Smooth muscle cell (in vitro differentiated cells): ENCODE results near the gene TWF2. TPM values are rescaled to one million over a fixed set of nuclear protein-coding genes. Genes with fewer than 3 reads are reported as not detected.

ENCODE experiments used
- DNase-seq: peaks from one replicate; lab custom pipeline; 2025; ENCODE audit not compliant: unreplicated experiment; lab: John Stamatoyannopoulos, UW
- H2AFZ ChIP-seq: fragments of 200-600 bp; sonication (generic); 2 replicates; pipeline ENCODE4 v1.6.0; 2016; ENCODE audit warnings: antibody characterized with exemption, low read depth, mild to moderate bottlenecking
- H3F3A ChIP-seq: fragments of 200-600 bp; sonication (generic); 2 replicates; pipeline ENCODE4 v1.6.0; 2017; ENCODE audit warnings: antibody characterized with exemption, low read depth
- H3K27ac ChIP-seq: fragments of 200-600 bp; sonication (generic); 2 replicates; pipeline ENCODE4 v1.5.1; 2016; ENCODE audit warnings: low read depth, mild to moderate bottlenecking
- H3K27me3 ChIP-seq: fragments of 200-600 bp; sonication (generic); 2 replicates; pipeline ENCODE4 v1.6.1; 2016; ENCODE audit warnings: low read depth, mild to moderate bottlenecking
- H3K36me3 ChIP-seq: fragments of 200-600 bp; sonication (generic); 2 replicates; pipeline ENCODE4 v1.5.1; 2016; ENCODE audit warnings: low read depth
- H3K4me1 ChIP-seq: fragments of 200-600 bp; sonication (generic); 2 replicates; pipeline ENCODE4 v1.5.1; 2016; ENCODE audit warnings: low read depth
- H3K4me2 ChIP-seq: fragments of 200-600 bp; sonication (generic); 2 replicates; pipeline ENCODE4 v1.6.0; 2016; ENCODE audit warnings: mild to moderate bottlenecking
- H3K4me3 ChIP-seq: fragments of 200-600 bp; sonication (generic); 2 replicates; pipeline ENCODE4 v1.5.1; 2016; ENCODE audit warnings: mild to moderate bottlenecking
- H3K79me2 ChIP-seq: fragments of 200-600 bp; sonication (generic); 2 replicates; pipeline ENCODE4 v1.6.0; 2016; ENCODE audit warnings: low read depth, mild to moderate bottlenecking
- H3K9ac ChIP-seq: fragments of 200-600 bp; sonication (generic); 2 replicates; pipeline ENCODE4 v1.6.0; 2016; ENCODE audit warnings: low read depth
- H3K9me3 ChIP-seq: fragments of 200-600 bp; sonication (generic); replicated peaks from 2 replicates; pipeline ENCODE4 v1.5.1; 2016; ENCODE audit warnings: low read depth
- H4K20me1 ChIP-seq: fragments of 200-600 bp; sonication (generic); 2 replicates; pipeline ENCODE4 v1.6.0; 2016; ENCODE audit warnings: low read depth
- WGBS: methylation state at CpG from one replicate; pipeline ENCODE4 v1.1.7; 2016; ENCODE audit warnings: low lambda C conversion rate; 5-methylcytosine and 5-hydroxymethylcytosine counted together
- polyA plus RNA-seq: library from polyadenylated mRNA; unstranded; fragments of >200 nt; fragmentation: Nextera tagmentation; extraction: Ambion mirVana; gene quantifications from 2 replicates; pipeline ENCODE4 v1.2.1, GENCODE V29; 2016
- total RNA-seq: library from RNA; depleted of rRNA; stranded (reverse); fragments of >200 nt; gene quantifications from 2 replicates; pipeline ENCODE4 v1.2.3, GENCODE V29; 2014
- TF ChIP-seq, protein P1 (sequence below): fragments of 200-600 bp; sonication (generic); IDR thresholded peaks from 2 replicates; pipeline ENCODE4 v1.5.1; 2017; ENCODE audit warnings: borderline replicate concordance, mild to moderate bottlenecking, antibody characterized with exemption; ENCODE audit not compliant: insufficient read depth, poor library complexity, severe bottlenecking

TWF2 gene
- total and polyA plus RNA-seq, 2 experiments from 2014 or later: 80.9 to 96.8 TPM

GRCh38 chr3:52231502-52232278 is 7.3 kb downstream of the TWF2 start:
- Histone ChIP-seq H2AFZ (no peak overlapping the region), H3F3A (no peaks in the 10 kb centered on the region), H3K27ac (no peak overlapping the region), H3K4me1 (no peaks in the 10 kb centered on the region), H3K79me2 (peaks cover 32% of the 10 kb centered on the region), H4K20me1 (peaks cover 62% of the 10 kb centered on the region), H3K4me3 (no peak overlapping the region), H3K27me3 (no peaks in the 10 kb centered on the region), H3K9ac (no peak overlapping the region), H3K36me3 (no peaks in the 10 kb centered on the region), H3K9me3 (no peaks in the 10 kb centered on the region), H3K4me2 (no peak overlapping the region)
- peak; percentile 16 for DNase-seq
- TF ChIP-seq, protein P1, sequence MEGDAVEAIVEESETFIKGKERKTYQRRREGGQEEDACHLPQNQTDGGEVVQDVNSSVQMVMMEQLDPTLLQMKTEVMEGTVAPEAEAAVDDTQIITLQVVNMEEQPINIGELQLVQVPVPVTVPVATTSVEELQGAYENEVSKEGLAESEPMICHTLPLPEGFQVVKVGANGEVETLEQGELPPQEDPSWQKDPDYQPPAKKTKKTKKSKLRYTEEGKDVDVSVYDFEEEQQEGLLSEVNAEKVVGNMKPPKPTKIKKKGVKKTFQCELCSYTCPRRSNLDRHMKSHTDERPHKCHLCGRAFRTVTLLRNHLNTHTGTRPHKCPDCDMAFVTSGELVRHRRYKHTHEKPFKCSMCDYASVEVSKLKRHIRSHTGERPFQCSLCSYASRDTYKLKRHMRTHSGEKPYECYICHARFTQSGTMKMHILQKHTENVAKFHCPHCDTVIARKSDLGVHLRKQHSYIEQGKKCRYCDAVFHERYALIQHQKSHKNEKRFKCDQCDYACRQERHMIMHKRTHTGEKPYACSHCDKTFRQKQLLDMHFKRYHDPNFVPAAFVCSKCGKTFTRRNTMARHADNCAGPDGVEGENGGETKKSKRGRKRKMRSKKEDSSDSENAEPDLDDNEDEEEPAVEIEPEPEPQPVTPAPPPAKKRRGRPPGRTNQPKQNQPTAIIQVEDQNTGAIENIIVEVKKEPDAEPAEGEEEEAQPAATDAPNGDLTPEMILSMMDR: peak; percentile 82
- 86% methylated on average over 34 of the region's 34 CpGs for WGBS

GRCh38 chr3:52230889-52231499 is 8.0 kb downstream of the TWF2 start:
- H4K20me1 ChIP-seq: peaks cover 56% of the 10 kb centered on the region

DNA sequence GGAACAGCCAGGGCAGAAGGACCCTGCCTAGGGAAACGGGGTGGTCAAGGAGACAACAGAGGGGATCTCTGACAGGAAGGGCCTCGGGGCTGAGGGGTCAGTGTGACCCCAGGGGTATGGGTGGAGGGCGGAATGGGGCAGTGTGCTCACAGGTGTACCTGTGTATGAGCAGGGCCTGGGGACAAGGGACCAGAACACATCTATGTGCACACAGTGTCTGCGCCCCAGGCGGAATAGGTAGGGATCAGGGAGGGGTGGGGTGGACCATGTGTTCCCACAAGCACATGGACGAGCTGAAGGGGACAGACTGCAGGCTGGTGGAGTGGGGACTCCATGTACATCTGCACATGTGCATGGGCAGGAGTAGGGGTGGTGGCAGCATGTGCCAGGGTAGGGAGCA is 8.5 kb downstream of the TWF2 start:
- Histone ChIP-seq H2AFZ (no peak overlapping the region), H3K9me3 (no peaks in the 10 kb centered on the region), H3K36me3 (no peaks in the 10 kb centered on the region), H3K4me3 (no peak overlapping the region), H3F3A (no peaks in the 10 kb centered on the region), H3K79me2 (peaks cover 20% of the 10 kb centered on the region), H3K27me3 (no peaks in the 10 kb centered on the region), H4K20me1 (peaks cover 51% of the 10 kb centered on the region), H3K4me1 (no peaks in the 10 kb centered on the region), H3K4me2 (no peak overlapping the region), H3K9ac (no peak overlapping the region), H3K27ac (no peak overlapping the region)
- DNase-seq: no peak
- TF ChIP-seq, protein P1: no peak
- WGBS: 100% methylated on average over 6 of the region's 6 CpGs

More at GRCh38 chr3:52230889-52231499, 8.0 kb downstream of the TWF2 start:
- DNase-seq: no peak
- H3K4me2 ChIP-seq: no peak overlapping the region
- H3K79me2 ChIP-seq: peaks cover 25% of the 10 kb centered on the region
- H3K9ac ChIP-seq: no peak overlapping the region
- H2AFZ ChIP-seq: no peak overlapping the region
- H3K4me3 ChIP-seq: no peak overlapping the region
- no peaks in the 10 kb centered on the region for H3K36me3 ChIP-seq
- H3F3A ChIP-seq: no peaks in the 10 kb centered on the region
- TF ChIP-seq, protein P1: no peak
- no peak overlapping the region for H3K27ac ChIP-seq
- no peaks in the 10 kb centered on the region for H3K9me3 ChIP-seq
- H3K27me3 ChIP-seq: no peaks in the 10 kb centered on the region
- WGBS: 97% methylated on average over 16 of the region's 16 CpGs
- H3K4me1 ChIP-seq: no peaks in the 10 kb centered on the region

- Histone ChIP-seq H3K79me2 (peaks cover 13% of the 10 kb centered on the region), H3K36me3 (no peaks in the 10 kb centered on the region), H4K20me1 (peaks cover 45% of the 10 kb centered on the region), H3K4me1 (no peaks in the 10 kb centered on the region), H2AFZ (no peak overlapping the region), H3F3A (no peaks in the 10 kb centered on the region), H3K27ac (no peak overlapping the region), H3K9me3 (no peaks in the 10 kb centered on the region), H3K9ac (no peak overlapping the region), H3K4me2 (no peak overlapping the region), H3K27me3 (no peaks in the 10 kb centered on the region), H3K4me3 (no peak overlapping the region)
- DNase-seq: no peak
- TF ChIP-seq, protein P1: no peak
- WGBS: 98% methylated on average over 13 of the region's 13 CpGs
These were observed 9.3 kb downstream of the TWF2 start for GRCh38 chr3:52229656-52230055.
